A549 treated with dexamethasone at 1 μM for 4 hours (cell line): ENCODE results near the gene GBP1. TPM values are rescaled to one million over a fixed set of nuclear protein-coding genes. Genes with fewer than 3 reads are reported as not detected.

Experiments used
- total RNA-seq: library from RNA; stranded (reverse); fragments of 200-300 nt; extraction: Qiagen RNA extraction; gene quantifications from 5 replicates; pipeline ENCODE4 v1.2.3, GENCODE V29; 2022

GBP1 gene, protein sequence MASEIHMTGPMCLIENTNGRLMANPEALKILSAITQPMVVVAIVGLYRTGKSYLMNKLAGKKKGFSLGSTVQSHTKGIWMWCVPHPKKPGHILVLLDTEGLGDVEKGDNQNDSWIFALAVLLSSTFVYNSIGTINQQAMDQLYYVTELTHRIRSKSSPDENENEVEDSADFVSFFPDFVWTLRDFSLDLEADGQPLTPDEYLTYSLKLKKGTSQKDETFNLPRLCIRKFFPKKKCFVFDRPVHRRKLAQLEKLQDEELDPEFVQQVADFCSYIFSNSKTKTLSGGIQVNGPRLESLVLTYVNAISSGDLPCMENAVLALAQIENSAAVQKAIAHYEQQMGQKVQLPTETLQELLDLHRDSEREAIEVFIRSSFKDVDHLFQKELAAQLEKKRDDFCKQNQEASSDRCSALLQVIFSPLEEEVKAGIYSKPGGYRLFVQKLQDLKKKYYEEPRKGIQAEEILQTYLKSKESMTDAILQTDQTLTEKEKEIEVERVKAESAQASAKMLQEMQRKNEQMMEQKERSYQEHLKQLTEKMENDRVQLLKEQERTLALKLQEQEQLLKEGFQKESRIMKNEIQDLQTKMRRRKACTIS
- 0.07 to 0.21 TPM (median 0.10 TPM) in 5 replicates for total RNA-seq

GRCh38 chr1:89065079-89065868, at the start of gene GBP1:
TSS of gene GBP1 (minus strand) at chr1:89065208. CDS start at chr1:89063234, 1,974 bp downstream.

GRCh38 chr1:89022167-89022959, 42.6 kb downstream of the GBP1 start, which contains the start of gene GBP3:
TSS of gene GBP3 (minus strand) at chr1:89022866. CDS start at chr1:89020721, 2,145 bp downstream.

Other genes starting within 250 kb of the GBP1 start
- gene GTF2B, start 173.6 kb downstream of the GBP1 start, total RNA-seq = 26.1 to 28.6 TPM (median 27.4 TPM) in 5 replicates
- 7.3 to 9.1 TPM (median 8.3 TPM) in 5 replicates for gene KYAT3, start 72.6 kb downstream of the GBP1 start, total RNA-seq
- gene RBMXL1, start 72.6 kb downstream of the GBP1 start, total RNA-seq = 1.9 to 2.9 TPM (median 2.2 TPM) in 5 replicates
- 0.93 to 1.0 TPM (median 1.0 TPM) in 5 replicates for gene GBP3, start 42.3 kb downstream of the GBP1 start, total RNA-seq
- 0.71 to 1.1 TPM (median 0.88 TPM) in 5 replicates for gene GBP2, start 60.9 kb upstream of the GBP1 start, total RNA-seq
- not detected in 5 replicates for gene GBP7, start 110.8 kb upstream of the GBP1 start, total RNA-seq
- gene GBP4, start 133.7 kb upstream of the GBP1 start, total RNA-seq = 0.01 TPM in 1 of 5 replicates, not detected in the others
- gene GBP5, start 207.7 kb upstream of the GBP1 start, total RNA-seq = 0.01 to 0.08 TPM in 2 of 5 replicates, not detected in the others